ENCODE measurements around the gene PRICKLE3.
"Not testable (repeated sequence)": the region's sequence is repeated elsewhere in the genome, so short reads cannot be mapped to it uniquely, and the experiment has no call there.

PRICKLE3 gene

GRCh38 chrX:49139713-49140112 lies 46.5 kb downstream of the PRICKLE3 start:
- Histone ChIP-seq H3K4me1 (ENCODE audit: control insufficient read depth, low read length) (no peaks in the 10 kb centered on the region), H3K36me3 (ENCODE audit: control insufficient read depth, low read length) (0 out of 2 replicates have a peak, but pooled peaks cover 2% of the 10 kb centered on the region), H3K4me2 (ENCODE audit: low read length) (no peak overlapping the region), H3K4me3 (ENCODE audit: low read length) (no peak overlapping the region), H3K27me3 (ENCODE audit: control insufficient read depth, low read length) (no peaks in the 10 kb centered on the region), H3K9me2 (replicated peaks; ENCODE audit: control insufficient read depth, low read length) (no peaks in the 10 kb centered on the region), H3K9me3 (ENCODE audit: control insufficient read depth, insufficient read depth, low read length) (peaks cover 9% of the 10 kb centered on the region; the same call in 1 of the 2 replicates), H3K27ac (ENCODE audit: low read depth, low read length) (no peak overlapping the region), H3F3A (ENCODE audit: control insufficient read depth, insufficient read depth) (no peaks in the 10 kb centered on the region), H3K79me2 (ENCODE audit: control insufficient read depth, low read length) (no peaks in the 10 kb centered on the region), H4K20me1 (ENCODE audit: control insufficient read depth, insufficient read depth, low read depth, low read length) (no peaks in the 10 kb centered on the region)
- no peak for TF ChIP-seq EZH2phosphoT487 (IDR thresholded peaks at IDR 0.05; ENCODE audit: borderline replicate concordance, low read length)
- TF ChIP-seq, protein P1, sequence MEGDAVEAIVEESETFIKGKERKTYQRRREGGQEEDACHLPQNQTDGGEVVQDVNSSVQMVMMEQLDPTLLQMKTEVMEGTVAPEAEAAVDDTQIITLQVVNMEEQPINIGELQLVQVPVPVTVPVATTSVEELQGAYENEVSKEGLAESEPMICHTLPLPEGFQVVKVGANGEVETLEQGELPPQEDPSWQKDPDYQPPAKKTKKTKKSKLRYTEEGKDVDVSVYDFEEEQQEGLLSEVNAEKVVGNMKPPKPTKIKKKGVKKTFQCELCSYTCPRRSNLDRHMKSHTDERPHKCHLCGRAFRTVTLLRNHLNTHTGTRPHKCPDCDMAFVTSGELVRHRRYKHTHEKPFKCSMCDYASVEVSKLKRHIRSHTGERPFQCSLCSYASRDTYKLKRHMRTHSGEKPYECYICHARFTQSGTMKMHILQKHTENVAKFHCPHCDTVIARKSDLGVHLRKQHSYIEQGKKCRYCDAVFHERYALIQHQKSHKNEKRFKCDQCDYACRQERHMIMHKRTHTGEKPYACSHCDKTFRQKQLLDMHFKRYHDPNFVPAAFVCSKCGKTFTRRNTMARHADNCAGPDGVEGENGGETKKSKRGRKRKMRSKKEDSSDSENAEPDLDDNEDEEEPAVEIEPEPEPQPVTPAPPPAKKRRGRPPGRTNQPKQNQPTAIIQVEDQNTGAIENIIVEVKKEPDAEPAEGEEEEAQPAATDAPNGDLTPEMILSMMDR (IDR thresholded peaks at IDR 0.05; ENCODE audit: low read depth, low read length, poor library complexity, severe bottlenecking) = no peak

DNA sequence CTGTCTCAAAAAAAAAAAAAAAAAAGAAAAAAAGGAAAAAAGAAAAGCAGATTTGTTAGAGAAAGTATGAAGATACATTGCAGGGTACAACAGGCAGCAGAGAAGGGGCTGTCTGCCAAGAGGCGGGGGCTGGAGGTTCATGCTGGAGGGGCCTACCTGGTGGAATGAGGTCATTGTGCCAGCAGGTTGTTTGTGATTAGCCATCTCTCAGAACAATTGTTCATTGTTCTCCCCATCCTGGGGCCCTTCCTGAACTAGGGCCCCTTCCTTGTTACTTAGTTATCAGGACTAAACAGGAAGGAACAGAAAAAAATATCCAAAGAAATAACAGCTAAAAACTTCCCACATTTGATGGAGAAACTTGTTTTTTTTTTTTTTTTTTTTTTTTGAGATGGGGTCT lies 48.7 kb downstream of the PRICKLE3 start:
- Histone ChIP-seq H3K4me1 (ENCODE audit: control insufficient read depth, low read length) (no peaks in the 10 kb centered on the region), H3K9me3 (ENCODE audit: control insufficient read depth, insufficient read depth, low read length) (peaks cover 9% of the 10 kb centered on the region; the same call in 1 of the 2 replicates), H3K79me2 (ENCODE audit: control insufficient read depth, low read length) (no peaks in the 10 kb centered on the region), H3K4me3 (ENCODE audit: low read length) (no peak overlapping the region), H3K36me3 (ENCODE audit: control insufficient read depth, low read length) (0 out of 2 replicates have a peak, but pooled peaks cover 2% of the 10 kb centered on the region), H3K4me2 (ENCODE audit: low read length) (no peak overlapping the region), H3K9me2 (replicated peaks; ENCODE audit: control insufficient read depth, low read length) (no peaks in the 10 kb centered on the region), H3F3A (ENCODE audit: control insufficient read depth, insufficient read depth) (no peaks in the 10 kb centered on the region), H3K27ac (ENCODE audit: low read depth, low read length) (no peak overlapping the region), H3K27me3 (ENCODE audit: control insufficient read depth, low read length) (no peaks in the 10 kb centered on the region), H4K20me1 (ENCODE audit: control insufficient read depth, insufficient read depth, low read depth, low read length) (no peaks in the 10 kb centered on the region)
- no peak for TF ChIP-seq EZH2phosphoT487 (IDR thresholded peaks at IDR 0.05; ENCODE audit: borderline replicate concordance, low read length)
- TF ChIP-seq, protein P1 (IDR thresholded peaks at IDR 0.05; ENCODE audit: low read depth, low read length, poor library complexity, severe bottlenecking) = no peak

DNA sequence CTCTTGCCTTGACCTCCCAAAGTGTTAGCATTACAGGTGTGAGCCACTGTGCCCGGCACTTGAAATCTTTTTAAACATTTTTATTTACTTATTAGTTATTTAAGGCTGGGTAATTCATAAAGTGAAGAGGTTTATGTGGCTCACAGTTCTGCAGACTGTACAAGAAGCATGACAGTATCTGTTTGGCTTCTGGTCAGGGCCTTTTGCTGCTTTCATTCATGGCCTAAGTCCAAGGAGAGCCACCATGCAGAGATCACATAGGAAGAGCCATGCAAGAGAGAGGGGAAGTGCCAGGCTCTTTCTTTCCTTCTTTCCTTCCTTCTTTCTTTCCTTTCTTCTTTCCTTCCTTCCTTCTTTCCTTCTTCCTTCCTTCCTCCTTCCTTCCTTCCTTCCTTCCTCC lies 52.4 kb downstream of the PRICKLE3 start:
- Histone ChIP-seq H3K9me2 (replicated peaks; ENCODE audit: control insufficient read depth, low read length) (no peaks in the 10 kb centered on the region), H3K4me2 (ENCODE audit: low read length) (no peak overlapping the region), H3K79me2 (ENCODE audit: control insufficient read depth, low read length) (no peaks in the 10 kb centered on the region), H3K4me3 (ENCODE audit: low read length) (no peak overlapping the region), H3K27ac (ENCODE audit: low read depth, low read length) (no peak overlapping the region), H3K4me1 (ENCODE audit: control insufficient read depth, low read length) (no peaks in the 10 kb centered on the region), H3K36me3 (ENCODE audit: control insufficient read depth, low read length) (no peaks in the 10 kb centered on the region), H3F3A (ENCODE audit: control insufficient read depth, insufficient read depth) (no peaks in the 10 kb centered on the region), H4K20me1 (ENCODE audit: control insufficient read depth, insufficient read depth, low read depth, low read length) (no peaks in the 10 kb centered on the region), H3K27me3 (ENCODE audit: control insufficient read depth, low read length) (no peaks in the 10 kb centered on the region), H3K9me3 (ENCODE audit: control insufficient read depth, insufficient read depth, low read length) (no peaks in the 10 kb centered on the region)
- TF ChIP-seq, protein P1 (IDR thresholded peaks at IDR 0.05; ENCODE audit: low read depth, low read length, poor library complexity, severe bottlenecking) = no peak
- no peak for TF ChIP-seq EZH2phosphoT487 (IDR thresholded peaks at IDR 0.05; ENCODE audit: borderline replicate concordance, low read length)

GRCh38 chrX:49132275-49132674 lies 53.9 kb downstream of the PRICKLE3 start:
- H3K79me2 ChIP-seq (ENCODE audit: control insufficient read depth, low read length); H3K4me1 ChIP-seq (ENCODE audit: control insufficient read depth, low read length); H3K27me3 ChIP-seq (ENCODE audit: control insufficient read depth, low read length); H3K27ac ChIP-seq (ENCODE audit: low read depth, low read length); H3K36me3 ChIP-seq (ENCODE audit: control insufficient read depth, low read length); H3F3A ChIP-seq (ENCODE audit: control insufficient read depth, insufficient read depth); H4K20me1 ChIP-seq (ENCODE audit: control insufficient read depth, insufficient read depth, low read depth, low read length); H3K4me3 ChIP-seq (ENCODE audit: low read length); H3K9me3 ChIP-seq (ENCODE audit: control insufficient read depth, insufficient read depth, low read length); H3K4me2 ChIP-seq (ENCODE audit: low read length); H3K9me2 ChIP-seq (replicated peaks; ENCODE audit: control insufficient read depth, low read length): not testable (repeated sequence)
